Measurements from ENCODE around the gene MTHFSD.

The MTHFSD gene

DNA sequence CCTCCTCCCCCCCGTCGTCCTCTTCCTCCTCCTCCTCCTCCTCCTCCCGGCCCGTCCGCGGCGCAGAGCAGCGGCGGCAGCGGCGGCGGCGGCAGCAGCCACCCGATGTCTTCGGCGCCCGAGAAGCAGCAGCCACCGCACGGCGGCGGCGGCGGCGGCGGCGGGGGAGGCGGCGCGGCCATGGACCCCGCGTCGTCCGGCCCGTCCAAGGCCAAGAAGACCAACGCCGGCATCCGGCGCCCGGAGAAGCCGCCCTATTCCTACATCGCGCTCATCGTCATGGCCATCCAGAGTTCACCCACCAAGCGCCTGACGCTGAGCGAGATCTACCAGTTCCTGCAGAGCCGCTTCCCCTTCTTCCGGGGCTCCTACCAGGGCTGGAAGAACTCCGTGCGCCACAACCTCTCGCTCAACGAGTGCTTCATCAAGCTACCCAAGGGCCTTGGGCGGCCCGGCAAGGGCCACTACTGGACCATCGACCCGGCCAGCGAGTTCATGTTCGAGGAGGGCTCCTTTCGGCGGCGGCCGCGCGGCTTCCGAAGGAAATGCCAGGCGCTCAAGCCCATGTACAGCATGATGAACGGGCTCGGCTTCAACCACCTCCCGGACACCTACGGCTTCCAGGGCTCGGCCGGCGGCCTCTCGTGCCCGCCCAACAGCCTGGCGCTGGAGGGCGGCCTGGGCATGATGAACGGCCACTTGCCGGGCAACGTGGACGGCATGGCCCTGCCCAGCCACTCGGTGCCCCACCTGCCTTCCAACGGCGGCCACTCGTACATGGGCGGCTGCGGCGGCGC lies 44.4 kb downstream of the MTHFSD start, which contains the start of gene FOXF1:
Gene FOXF1, plus strand, starts transcription at position 63 of the 797 bp plus-strand sequence. Its CDS starts 43 bp downstream, at position 106.
- peak; percentile 25 for DNase-seq

DNA sequence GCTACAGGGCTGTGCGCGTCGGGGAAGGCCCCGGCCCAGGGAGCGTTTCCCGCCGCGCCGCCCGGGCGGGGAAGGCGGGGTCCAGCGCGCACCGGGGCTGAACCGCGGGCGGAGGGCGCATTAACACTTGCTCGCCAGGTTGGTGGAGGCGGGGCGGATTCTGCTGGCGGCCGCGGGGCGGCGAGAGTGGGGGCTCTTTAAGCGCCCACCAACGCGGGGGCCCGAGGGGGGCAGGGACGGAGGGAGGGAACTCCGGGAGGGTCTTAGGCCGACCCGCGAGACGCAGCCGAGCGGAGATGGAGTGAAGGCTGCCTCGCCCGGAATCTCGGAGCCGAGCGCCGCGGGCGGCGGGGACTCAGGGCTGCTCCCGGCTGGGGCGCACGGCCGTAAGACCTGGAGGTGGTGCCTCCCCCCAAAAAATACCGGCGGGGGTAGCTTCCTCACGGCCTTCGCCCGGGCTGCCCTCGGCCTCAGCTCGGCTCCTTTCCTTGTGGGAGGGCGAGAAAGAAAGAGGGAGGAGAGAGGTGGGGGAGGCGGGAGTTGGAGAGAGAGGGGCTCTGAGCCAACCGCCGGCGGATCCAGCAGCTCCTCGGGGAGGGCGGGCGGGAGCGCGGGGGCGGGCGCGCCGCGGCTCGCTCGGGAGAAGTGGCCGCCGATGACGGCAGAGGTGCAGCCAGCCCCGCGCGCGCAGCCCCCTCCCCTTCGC lies 45.1 kb downstream of the MTHFSD start:
- no peak for DNase-seq

DNA sequence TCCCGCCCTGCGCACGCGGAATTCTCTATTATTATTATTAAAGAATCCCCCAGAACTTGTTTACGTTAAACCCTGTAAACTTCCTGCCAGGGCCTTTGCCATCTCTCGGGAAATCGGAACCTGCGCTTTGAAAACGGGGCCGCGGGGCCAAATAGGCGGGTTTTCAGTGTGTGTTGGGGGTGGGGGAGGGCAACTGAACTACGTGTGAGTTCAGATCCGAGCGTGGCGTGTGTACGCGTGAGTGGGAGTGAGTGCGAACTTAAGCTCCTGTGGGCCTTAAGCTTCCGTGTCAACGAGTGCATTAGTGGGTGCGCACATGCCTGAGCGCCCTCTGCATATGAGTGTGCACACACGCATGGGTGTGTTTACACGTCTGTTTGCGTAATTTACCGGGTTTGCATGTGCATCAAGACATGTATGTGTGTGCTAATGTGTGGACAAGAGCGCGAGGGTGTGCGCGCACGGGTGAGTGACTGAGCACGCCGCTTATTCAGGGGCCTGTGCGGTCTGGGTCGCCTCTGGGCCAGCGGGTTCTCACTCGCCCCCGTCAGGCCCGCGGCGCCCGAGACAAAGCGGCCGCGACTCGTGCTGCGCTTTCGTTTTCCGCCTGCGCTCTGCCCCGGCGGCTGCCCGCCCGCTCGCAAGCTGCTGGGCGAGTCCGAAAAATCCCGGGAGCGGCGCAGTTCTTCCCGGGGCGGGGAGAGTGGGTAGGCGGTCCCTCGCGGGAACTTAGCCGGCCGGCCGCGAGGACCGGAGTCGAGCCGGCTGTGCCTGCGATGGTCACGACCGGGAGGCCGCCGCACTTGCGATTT lies 45.9 kb downstream of the MTHFSD start:
- peak; percentile 14 for DNase-seq

DNA sequence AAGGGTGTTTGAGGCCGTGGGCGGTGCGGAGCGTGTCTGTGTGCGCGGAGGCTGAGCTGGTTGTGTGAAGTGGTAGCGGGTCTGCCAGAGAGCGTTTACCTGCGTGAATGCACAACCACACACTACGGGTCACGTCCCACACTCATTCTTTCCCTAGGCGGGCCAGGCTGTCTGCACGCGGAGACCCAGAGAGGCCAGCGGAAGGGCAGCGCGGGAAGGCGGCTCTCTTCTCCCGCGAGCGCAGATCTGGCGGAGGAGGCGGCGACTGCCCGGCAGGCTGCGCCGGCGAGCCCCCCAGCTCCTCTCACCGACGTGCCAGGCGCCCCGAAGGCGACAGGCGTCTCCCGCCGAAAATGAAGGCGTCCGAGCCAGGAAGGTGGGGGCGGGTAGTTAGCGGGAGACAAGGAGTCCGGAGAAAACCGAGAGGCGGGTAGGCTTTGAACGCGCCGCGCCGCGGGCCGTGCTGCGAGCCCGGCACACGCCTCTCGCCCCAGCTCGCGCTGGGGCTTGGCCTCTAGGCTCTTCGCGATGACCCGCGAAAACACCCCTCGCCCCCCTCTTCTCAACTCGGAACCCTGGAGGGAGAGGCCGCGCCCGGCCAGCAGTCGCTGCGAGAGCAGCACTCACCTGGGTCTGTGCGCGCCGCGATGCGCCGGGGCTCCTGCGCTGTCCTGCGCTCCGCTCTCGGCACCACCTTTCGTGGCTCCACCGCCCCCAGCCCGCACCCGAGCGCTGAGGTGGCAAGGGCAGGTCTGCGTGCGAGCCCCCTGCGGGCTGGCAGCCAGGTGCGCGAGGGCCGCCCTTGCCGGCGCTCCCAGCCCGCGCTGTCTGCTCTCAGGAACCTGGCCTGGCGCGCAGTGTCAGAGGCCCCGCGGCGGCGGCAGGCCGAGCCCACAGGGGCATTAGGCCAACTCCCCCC lies 46.7 kb downstream of the MTHFSD start:
- DNase-seq, result no peak

DNA sequence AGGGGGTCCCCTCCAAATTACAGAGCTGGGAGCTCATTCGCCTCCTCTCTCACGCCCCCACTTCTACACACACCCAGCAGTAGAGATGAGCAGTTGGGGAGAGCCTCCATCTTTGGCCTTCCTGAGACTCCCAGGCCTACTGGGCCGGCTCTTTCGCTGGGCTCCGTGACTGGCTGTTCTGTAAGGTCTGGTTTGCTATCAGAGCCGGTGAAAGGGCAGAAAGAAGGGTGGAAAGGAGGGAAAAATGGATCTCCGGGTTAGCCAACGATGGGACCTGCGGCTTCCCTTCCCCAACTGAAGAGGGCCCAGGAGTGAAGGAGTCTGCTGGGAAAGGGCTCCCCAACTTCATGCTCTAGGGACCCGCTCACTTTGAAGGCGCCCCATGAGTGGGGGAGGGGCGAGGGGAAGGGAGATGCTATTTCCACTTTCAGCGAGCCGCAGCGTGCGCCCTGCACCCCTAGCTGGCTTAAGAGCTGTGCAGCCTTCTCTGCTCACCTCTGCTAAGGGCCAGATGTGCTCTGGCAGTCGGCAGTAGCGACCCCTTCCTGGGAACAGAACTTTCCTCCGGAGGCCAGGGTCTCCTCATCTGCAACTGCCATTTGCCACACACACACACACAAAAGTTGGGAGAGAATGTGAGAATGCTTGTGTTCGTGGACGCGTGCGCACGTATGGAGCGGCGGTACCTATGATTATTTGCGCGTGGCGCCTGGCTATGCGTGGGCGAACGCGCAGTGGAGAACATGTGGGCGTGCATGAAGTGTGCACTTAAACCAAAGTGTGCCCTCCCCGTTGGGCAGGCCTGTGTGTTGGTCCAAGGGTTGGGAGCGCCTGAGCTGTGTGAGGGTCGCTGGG lies 47.6 kb downstream of the MTHFSD start:
- no peak for DNase-seq

DNA sequence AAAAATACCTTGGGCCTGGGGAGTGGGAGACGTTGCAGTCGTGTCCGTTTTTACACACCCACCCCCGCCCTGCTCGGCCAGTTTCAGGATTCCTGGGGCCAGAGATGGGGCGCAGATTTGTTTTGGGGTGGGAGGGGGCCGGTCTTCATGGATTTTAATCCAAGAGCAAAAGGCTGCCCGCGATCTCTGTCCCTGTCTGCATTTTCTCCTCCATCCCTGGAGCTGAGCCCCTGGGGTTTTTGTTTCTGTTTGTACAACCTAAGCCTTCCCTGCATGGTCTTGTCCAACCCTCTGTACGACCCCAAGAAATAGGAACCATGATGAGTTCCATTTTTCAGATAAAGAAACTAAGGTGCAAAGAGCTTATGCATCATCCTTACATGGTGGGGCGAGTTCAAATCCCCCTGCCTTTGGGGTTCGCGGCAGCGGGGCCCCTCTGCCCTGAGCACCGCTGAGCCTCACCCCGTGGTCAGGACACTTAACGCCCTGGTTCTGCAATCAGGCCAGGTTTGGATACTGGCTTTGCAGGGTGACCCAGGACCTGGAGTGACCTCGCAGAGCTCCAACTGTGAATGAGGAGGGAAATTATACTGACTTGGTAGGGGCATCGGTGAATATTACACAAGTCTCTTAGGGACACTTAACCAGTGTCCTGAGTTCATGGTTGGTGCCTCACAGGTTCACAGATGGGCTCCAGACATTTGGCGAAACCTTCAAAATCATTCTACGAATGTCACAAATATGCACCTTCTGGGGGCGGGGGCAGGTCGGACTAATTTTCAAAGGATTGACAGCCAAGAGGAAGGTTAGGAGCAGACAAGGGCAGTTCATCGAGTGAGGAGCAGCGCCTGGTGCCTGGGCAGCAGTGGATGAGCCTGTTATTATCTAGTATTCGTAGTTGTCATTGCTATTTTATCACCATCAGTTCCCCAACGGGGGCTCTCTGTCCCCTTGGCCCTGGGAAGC lies 48.9 kb downstream of the MTHFSD start:
- DNase-seq, result no peak

DNA sequence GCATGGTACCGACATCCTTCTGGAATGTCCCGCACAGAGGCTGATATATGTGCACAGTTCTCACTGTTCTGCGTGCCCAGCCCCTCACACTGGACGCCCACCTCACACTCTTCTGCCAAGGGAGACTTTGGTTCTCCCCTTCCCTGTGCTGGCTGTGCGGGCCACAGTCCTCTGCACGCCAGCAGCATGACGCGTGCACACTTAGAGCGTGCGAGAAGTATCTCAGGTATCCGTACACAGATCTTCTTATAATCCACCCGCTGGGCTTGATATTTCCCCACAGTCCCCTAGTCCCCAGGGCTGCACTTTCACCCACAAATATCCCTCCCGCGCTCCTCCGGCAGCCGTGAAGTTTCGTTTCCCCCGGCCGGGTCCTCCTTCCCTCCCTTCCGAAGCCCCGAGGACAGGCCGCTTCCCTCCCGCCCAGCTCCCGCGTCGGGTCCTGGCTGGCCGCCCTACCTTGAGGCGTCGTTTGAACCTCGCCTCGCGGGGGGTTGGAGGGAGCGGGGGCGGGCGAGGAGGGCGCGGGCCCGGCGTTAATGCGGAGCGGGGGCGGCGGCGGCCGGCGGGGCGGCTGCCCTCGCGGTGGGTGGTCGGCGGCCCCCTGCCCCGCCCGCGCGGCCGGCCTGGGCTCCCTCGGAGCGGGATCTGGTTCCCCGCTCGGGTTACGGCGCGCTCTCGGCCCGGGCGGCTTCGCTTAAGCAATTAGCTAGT lies 49.7 kb downstream of the MTHFSD start:
- no peak for DNase-seq

DNA sequence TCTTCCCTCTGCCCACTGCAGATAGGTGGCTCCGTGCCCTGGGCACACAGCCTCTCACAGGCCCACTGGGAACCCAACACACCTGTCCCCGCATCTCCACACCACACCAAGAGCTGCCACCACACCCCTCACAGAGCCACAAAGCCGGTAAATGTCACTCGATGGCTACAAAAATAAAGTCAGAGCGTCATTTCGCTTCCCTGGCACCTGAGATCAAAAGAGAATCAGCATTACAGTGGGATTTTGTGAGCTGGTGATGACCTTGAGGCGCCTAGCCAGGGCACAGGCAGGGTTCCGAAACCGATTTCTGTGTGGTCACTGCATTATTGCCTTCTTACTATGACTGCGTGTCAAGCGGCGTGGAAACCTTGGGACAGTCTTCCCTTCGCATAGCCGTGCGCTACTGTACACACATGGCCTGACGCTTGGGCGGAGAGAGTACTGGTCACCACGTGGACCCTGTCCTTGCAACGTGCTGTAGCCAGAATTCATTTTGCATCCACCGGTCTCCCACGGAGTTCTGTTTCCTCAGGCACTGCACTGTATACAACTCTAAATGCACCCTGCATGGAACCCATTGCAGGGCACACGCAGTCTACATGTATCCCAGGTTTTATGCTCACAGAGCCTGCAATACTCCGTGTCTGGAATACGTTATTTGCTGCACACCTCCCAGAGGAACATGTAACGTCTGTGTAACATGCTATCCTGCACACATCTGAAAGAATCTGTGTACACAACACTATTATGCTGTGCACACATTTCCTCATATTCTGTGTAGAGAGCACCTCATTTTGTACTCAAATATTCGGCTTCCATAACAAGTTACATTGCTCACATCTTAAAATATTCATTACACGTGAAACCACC lies 50.5 kb downstream of the MTHFSD start:
- no peak for DNase-seq

DNA sequence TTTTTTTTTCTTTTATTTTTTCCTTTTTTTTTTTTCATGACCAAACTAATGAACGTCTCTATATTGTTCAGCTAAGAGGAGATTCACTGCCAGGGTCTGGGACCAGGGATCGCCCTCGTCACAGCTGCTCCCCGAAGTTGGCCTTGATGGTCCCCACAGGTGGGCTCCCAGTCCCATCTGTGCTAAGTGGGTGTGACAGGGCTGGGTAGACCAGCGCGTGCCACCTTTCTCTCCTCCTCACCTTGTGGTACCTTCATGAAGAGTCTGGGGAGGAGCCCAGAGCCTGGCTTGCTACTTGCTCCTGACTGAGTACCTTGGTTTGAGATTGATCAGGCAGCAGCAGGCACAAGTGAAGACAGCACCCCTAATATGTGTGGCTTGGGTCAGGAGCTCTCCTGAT lies 51.2 kb downstream of the MTHFSD start:
- DNase-seq, result no peak

DNA sequence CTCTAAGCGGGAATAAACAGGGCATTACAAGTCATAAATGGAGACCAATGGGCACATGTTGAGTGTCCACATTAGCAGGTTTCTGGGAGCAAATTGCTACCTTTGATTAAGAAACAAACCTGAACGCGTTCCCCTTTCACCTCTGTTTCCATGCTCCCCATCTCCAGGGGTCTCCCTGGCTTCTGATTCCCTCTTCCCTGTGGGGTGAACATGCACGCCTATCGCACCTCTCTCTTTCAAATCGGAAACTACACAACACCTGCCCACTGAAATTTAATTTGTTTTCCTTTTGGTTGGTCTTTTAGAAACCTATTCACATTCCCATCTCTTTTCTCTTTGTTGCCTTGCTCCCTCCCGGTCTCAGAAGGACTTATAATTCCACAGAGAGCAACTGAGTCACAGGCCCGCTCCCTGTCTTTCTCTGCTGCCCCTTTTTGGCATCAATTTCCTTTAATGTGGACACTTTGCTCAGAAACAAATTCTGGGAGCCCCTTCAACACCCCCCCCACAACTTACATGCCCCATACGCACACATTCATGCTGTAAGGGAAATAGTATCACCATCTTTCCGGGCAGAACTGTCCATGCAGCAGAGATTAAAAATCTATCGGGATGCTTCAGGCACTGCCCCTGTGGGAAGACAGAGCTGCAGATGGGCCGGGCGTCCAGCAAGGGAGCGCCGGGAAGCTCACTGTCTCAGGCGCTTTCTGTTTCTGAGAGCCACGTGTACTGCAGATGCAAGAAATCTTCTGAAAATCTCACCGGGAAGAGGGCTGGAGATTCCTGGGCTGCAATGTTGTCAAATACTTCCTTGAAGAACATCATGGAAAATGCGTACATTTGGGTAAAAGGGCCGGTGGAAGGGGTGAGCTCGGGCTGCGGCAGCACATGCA lies 51.9 kb downstream of the MTHFSD start:
- no peak for DNase-seq

DNA sequence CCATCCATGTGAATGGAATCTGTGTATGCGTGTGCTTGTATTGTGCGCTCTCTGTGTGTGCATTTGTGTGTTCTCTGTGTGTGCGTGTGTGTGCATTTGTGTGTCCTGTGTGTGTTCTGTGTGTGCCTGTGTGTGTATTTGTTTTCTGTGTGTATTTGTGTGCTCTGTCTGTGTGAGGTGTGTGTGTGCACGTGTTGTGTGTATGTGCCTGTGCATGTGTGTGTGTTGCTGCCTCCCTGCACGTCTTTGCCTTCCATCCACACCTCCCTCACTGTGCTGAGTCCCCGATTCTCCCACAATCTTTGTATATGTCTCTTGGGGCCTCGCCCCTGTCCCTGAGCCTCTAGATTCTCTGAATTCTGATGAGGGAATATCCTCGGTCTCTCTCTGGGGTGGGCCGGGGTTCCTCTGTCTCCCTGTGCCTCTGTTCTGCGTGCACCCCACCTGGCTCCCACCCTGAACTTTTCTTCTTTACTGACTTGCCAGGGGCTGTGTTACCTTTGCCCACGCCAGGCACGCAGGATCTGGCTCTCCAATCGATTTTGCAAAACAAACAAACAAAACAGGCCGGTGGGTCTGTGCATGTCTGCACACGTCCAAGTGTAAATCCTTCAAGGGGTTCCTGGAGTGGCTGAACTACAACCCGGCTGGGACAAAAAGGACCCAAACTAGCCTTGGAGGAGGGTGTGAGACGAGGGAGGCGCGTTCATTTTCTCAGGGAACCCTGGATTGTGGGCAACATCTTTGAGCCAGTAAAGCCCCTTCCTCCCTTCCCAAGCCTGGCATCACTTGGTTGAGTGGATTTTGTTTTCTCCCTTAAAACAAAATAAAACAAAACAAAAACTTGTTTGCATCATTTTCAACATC lies 52.8 kb downstream of the MTHFSD start:
- DNase-seq, result no peak

DNA sequence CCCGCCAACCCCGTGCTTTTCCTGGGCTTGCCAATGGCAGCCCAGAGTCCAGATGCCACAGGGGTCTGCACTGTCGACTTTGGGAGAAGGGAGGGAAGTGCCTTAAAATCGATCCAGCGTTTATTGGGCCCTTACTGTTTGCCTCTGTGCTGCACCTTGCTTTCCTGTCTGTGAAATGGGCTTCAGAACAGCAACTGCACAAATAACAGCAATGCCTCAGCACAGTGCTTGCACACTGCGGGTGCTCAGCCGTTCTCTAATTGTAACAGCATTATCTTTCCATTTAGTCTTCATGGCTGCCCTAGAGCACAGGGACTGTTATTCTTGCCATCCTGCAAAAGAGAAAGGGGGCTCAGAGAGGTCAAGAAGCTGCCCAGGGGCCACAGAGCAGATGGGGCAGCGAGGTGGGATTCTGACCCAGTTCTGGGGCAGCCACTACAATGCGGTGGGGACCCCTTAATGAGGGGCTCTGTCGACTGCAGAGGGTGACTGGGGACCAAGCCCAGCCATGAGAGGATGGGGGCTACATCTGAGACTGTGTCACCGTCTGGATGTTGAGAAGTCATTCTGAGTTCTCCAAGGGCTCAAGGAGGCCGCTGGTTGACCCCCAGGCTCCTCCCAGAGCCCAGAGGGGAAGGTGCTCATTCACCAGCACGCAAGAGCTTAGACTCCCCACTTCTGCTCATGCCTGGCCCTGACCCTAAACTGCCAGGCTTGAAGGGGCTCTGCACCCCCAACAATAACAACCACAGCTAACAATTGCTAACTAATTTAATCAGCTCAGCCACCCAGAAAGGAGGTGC lies 54.1 kb downstream of the MTHFSD start:
- no peak for DNase-seq

DNA sequence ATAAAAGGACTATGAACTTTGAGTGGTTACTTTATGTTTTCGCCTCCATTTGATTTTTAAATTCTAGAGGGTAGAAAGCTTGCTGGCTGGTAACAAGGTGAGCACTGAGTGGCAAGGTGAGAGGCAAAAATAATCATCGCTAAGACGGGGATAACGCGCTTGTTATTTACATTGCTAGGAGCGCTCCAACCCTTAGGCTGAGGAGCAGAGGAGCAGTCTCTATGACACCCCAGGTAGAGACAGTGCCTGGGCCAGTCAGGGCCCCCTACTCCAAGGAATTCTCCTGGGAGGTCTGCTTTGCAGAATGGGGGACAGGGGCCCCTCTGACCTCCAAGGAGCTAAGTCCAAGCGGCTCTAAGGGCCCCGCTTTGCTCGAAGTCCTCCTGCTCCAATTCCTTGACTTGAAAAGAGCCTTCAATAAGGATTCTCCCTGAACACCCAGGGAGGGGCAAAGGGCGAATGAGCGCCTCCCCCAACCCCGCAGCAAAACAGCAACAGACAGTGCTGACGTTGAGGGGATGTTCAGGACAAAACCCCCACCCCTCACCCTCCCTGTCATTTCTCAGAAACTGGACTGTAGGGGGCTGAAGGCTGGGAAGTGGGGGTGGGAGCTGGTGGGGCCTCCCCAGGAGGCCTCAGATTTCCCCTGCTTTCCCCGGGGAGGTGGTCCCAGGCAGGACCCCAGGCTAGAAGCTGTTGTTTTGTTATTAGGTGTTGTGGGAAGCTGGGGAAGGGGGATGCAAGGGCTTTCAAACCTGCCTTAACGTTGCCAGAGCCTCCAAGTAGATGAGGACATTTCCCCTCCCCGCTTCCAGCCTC lies 54.9 kb downstream of the MTHFSD start:
- DNase-seq, result no peak

DNA sequence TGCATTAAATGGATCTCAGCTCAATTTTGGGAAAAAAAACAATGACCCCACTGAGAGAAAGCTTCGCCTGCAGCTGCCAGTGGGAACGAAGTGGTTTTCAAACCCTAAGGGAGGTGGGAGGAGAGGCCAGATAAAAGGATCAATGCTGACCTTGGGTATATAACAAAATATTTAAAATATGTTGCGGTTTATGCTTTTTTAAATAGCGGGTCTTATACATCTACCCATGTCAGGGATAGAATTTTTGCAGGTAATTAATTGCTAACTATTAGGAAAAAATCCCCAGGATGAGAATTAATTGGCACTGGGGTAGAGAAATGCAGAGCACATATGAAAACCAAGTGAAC lies 55.6 kb downstream of the MTHFSD start:
- DNase-seq, result no peak
